Measurements from ENCODE around the gene TIPIN. TPM values are rescaled to one million over a fixed set of nuclear protein-coding genes. Genes with fewer than 3 reads are reported as not detected.

TIPIN gene
- polyA plus RNA-seq, 1 donor from 2014 or later: 7.4 TPM

- no peaks in the 10 kb centered on the region for H3K9me2 ChIP-seq (ENCODE audit: insufficient read depth, low read length)
- H3K9me3 ChIP-seq (ENCODE audit: low read length): no peaks in the 10 kb centered on the region
- H4K20me1 ChIP-seq (ENCODE audit: insufficient read depth): no peaks in the 10 kb centered on the region
- no peak overlapping the region for H3K4me3 ChIP-seq (ENCODE audit: low read length)
- TF ChIP-seq EZH2 (IDR thresholded peaks at IDR 0.05; ENCODE audit: borderline replicate concordance, insufficient read depth, low read length, poor library complexity, severe bottlenecking) (no peak), RAD21 (conservative IDR thresholded peaks at IDR 0.05) (no peak), CTCF (IDR thresholded peaks at IDR 0.05; ENCODE audit: poor library complexity, severe bottlenecking) (no peak), MXI1 (conservative IDR thresholded peaks at IDR 0.05; ENCODE audit: poor library complexity, severe bottlenecking) (no peak), REST (IDR thresholded peaks at IDR 0.05; ENCODE audit: borderline replicate concordance) (no peak), TAF1 (IDR thresholded peaks at IDR 0.05; ENCODE audit: low read depth) (no peak)
- no peaks in the 10 kb centered on the region for H3K27me3 ChIP-seq (ENCODE audit: insufficient read depth, low read depth, low read length)
- no peaks in the 10 kb centered on the region for H3K36me3 ChIP-seq (ENCODE audit: insufficient read depth, low read length)
- H3F3A ChIP-seq (ENCODE audit: insufficient read depth, low read length, poor library complexity, severe bottlenecking): no peaks in the 10 kb centered on the region
- H2AFZ ChIP-seq (ENCODE audit: low read depth, low read length): no peak overlapping the region
- no peaks in the 10 kb centered on the region for H3K79me2 ChIP-seq (replicated peaks; ENCODE audit: insufficient read depth, low read length)
- H3K4me2 ChIP-seq (ENCODE audit: low read length): no peak overlapping the region
- H3K27ac ChIP-seq (ENCODE audit: low read length): no peak overlapping the region
- H3K9ac ChIP-seq (ENCODE audit: low read length): no peak overlapping the region
These were observed 30.4 kb downstream of the TIPIN start for GRCh38 chr15:66326051-66326450.

DNA sequence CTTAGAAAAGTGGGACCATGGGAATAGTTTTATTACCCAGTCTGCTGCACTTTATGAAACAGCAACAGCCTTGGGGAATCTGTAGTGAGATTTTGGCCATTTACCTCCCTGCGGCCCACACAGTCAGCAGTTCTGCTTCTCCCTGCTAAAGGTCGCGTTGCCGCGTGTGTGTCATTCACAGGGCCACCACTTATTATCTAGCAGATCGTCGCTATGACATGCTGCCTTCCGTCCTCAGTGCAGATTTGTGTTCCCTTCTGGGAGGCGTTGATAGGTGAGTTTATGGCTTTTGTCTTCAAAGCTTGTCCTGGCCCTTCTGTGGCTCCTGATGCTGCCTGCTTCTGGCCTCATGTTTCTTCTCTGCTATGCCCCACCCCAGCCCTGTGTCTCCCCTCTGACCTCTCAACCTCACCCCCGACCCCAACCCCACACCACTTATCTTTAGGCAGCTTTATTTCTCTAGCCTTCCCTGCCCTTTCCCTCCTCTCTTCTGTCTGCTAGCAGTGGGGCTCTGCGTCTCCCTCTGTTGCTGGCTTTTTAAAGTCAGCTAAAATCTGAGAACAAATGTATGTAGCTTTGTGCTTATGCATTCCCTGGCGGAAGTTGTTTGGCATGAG, 33.1 kb downstream of the TIPIN start:
- H3K4me3 ChIP-seq (ENCODE audit: low read length): no peak overlapping the region
- no peak overlapping the region for H3K27ac ChIP-seq (ENCODE audit: low read length)
- TF ChIP-seq TAF1 (IDR thresholded peaks at IDR 0.05; ENCODE audit: low read depth) (no peak), RAD21 (conservative IDR thresholded peaks at IDR 0.05) (no peak), EZH2 (IDR thresholded peaks at IDR 0.05; ENCODE audit: borderline replicate concordance, insufficient read depth, low read length, poor library complexity, severe bottlenecking) (no peak), POLR2AphosphoS5 (IDR thresholded peaks at IDR 0.05) (no peak), CTCF (IDR thresholded peaks at IDR 0.05; ENCODE audit: poor library complexity, severe bottlenecking) (no peak), MXI1 (conservative IDR thresholded peaks at IDR 0.05; ENCODE audit: poor library complexity, severe bottlenecking) (no peak)

More for the DNA sequence above, 33.1 kb downstream of the TIPIN start:
- no peaks in the 10 kb centered on the region for H3F3A ChIP-seq (ENCODE audit: insufficient read depth, low read length, poor library complexity, severe bottlenecking)
- H4K20me1 ChIP-seq (ENCODE audit: insufficient read depth): no peaks in the 10 kb centered on the region
- H3K36me3 ChIP-seq (ENCODE audit: insufficient read depth, low read length): no peaks in the 10 kb centered on the region
- H3K9me3 ChIP-seq (ENCODE audit: low read length): no peaks in the 10 kb centered on the region
- H3K9ac ChIP-seq (ENCODE audit: low read length): no peak overlapping the region
- H2AFZ ChIP-seq (ENCODE audit: low read depth, low read length): no peak overlapping the region
- H3K4me2 ChIP-seq (ENCODE audit: low read length): no peak overlapping the region
- no peaks in the 10 kb centered on the region for H3K27me3 ChIP-seq (ENCODE audit: insufficient read depth, low read depth, low read length)
- H3K79me2 ChIP-seq (replicated peaks; ENCODE audit: insufficient read depth, low read length): no peaks in the 10 kb centered on the region
- no peaks in the 10 kb centered on the region for H3K9me2 ChIP-seq (ENCODE audit: insufficient read depth, low read length)

All from neural cell (in vitro differentiated cells).